DND-41 (cell line): ENCODE data around the gene OR2AK2.

ENCODE experiments used
- ATAC-seq: fragments of 200-7000 bp; cut with Tn5 transposase; 3 replicates; pipeline ENCODE4 v1.9.1; 2021; ENCODE audit warnings: low read depth; ENCODE audit not compliant: insufficient read depth
- DNase-seq: peaks from one replicate; pipeline ENCODE4 v3.0.0-alpha.2; 2020
- H2AFZ ChIP-seq: 2 replicates; pipeline ENCODE4 v1.6.0; 2012; ENCODE audit warnings: low read depth, low read length
- H3K27ac ChIP-seq: 2 replicates; pipeline ENCODE4 v1.5.1; 2012; ENCODE audit warnings: low read length, inconsistent platforms
- H3K27me3 ChIP-seq: fragments of 200-600 bp; sonication (generic); 2 replicates; pipeline ENCODE4 v1.6.0; 2012; ENCODE audit warnings: low read length, mild to moderate bottlenecking, inconsistent platforms; ENCODE audit not compliant: insufficient read depth, poor library complexity
- H3K36me3 ChIP-seq: 2 replicates; pipeline ENCODE4 v1.5.1; 2012; ENCODE audit warnings: low read length, inconsistent platforms; ENCODE audit not compliant: insufficient read depth
- H3K4me1 ChIP-seq: 2 replicates; pipeline ENCODE4 v1.5.1; 2012; ENCODE audit warnings: mild to moderate bottlenecking, low read length; ENCODE audit not compliant: insufficient read depth
- H3K4me2 ChIP-seq: 2 replicates; pipeline ENCODE4 v1.6.0; 2012; ENCODE audit warnings: mild to moderate bottlenecking, moderate library complexity, low read length, inconsistent platforms; ENCODE audit not compliant: insufficient read depth
- H3K4me3 ChIP-seq, 2 experiments: fragments of 200-600 bp in 1 of 2; shearing (Covaris generic) in 1 of 2; 2 replicates each; pipeline ENCODE4 v1.5.1; 2012 to 2016; ENCODE audit warnings: inconsistent platforms in 2 of 2, low read length in 2 of 2, mild to moderate bottlenecking in 2 of 2, low read depth in 1 of 2, moderate library complexity in 1 of 2
- H3K79me2 ChIP-seq: 2 replicates; pipeline ENCODE4 v1.6.0; 2012; ENCODE audit warnings: low read length, inconsistent platforms; ENCODE audit not compliant: insufficient read depth
- H3K9ac ChIP-seq: 2 replicates; pipeline ENCODE4 v1.6.0; 2012; ENCODE audit warnings: low read depth, mild to moderate bottlenecking, inconsistent platforms, low read length, moderate library complexity
- H3K9me3 ChIP-seq: 2 replicates; pipeline ENCODE4 v1.5.1; 2012; ENCODE audit warnings: low read length, moderate library complexity, mild to moderate bottlenecking, inconsistent platforms; ENCODE audit not compliant: insufficient read depth, severe bottlenecking
- H4K20me1 ChIP-seq: 2 replicates; pipeline ENCODE4 v1.6.0; 2012; ENCODE audit warnings: low read length; ENCODE audit not compliant: insufficient read depth
- CTCF ChIP-seq: IDR thresholded peaks from 2 replicates; pipeline ENCODE4 v1.5.1; 2012; ENCODE audit warnings: borderline replicate concordance, low read length, moderate library complexity, mild to moderate bottlenecking; ENCODE audit not compliant: poor library complexity, severe bottlenecking; ENCODE audit errors: extremely low read depth
- EZH2 ChIP-seq: IDR thresholded peaks from 3 replicates; pipeline ENCODE4 v1.6.1; 2012; ENCODE audit warnings: borderline replicate concordance, low read depth, mild to moderate bottlenecking, moderate library complexity, low read length, inconsistent platforms; ENCODE audit not compliant: severe bottlenecking

Gene OR2AK2, protein sequence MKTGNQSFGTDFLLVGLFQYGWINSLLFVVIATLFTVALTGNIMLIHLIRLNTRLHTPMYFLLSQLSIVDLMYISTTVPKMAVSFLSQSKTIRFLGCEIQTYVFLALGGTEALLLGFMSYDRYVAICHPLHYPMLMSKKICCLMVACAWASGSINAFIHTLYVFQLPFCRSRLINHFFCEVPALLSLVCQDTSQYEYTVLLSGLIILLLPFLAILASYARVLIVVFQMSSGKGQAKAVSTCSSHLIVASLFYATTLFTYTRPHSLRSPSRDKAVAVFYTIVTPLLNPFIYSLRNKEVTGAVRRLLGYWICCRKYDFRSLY

DNA sequence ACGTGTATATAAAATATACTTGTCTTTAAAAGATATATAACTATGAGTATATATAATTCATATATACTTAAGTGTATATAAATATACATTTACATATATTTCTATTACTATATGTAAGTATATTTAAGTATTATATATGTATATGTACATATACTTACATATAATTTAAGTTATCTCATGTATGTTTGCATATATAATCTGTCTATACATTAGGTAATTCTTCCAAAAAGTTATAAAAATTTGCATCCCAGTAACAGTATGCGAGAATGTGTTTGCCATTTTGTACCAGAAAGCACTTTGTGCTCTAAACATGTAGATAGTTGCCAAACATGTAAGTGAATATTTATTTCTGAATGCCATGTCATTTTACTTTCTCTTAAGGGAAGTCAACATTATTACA lies at the start of gene OR2AK2:
TSS of gene OR2AK2 (plus strand) at position 301 of the 400 bp plus-strand sequence. CDS start 144 bp downstream, outside the sequence.
- H3K36me3 ChIP-seq = no peaks in the 10 kb centered on the region
- H3K27me3 ChIP-seq = no peaks in the 10 kb centered on the region
- TF ChIP-seq CTCF = no peak
- TF ChIP-seq EZH2 = no peak
- H3K27ac ChIP-seq = no peak within 1 kb of the TSS
- no peak within 1 kb of the TSS for H2AFZ ChIP-seq
- DNase-seq = no peak
- no peak within 1 kb of the TSS for H3K4me2 ChIP-seq
- no peaks in the 10 kb centered on the region for H4K20me1 ChIP-seq
- ATAC-seq = no peak
- no peak within 1 kb of the TSS for H3K4me3 ChIP-seq
- peaks cover 6% of the 10 kb centered on the region for H3K4me1 ChIP-seq
- H3K79me2 ChIP-seq = no peaks in the 10 kb centered on the region
- no peak within 1 kb of the TSS for H3K9ac ChIP-seq
- no peaks in the 10 kb centered on the region for H3K9me3 ChIP-seq

GRCh38 chr1:247919952-247920351 lies 45.1 kb upstream of the OR2AK2 start, which contains the start of gene OR2T8:
Gene OR2T8, plus strand, starts transcription at chr1:247920252. Its CDS starts 766 bp downstream, at chr1:247921018.
- DNase-seq (no peak), ATAC-seq (no peak)
- Histone ChIP-seq H4K20me1 (no peaks in the 10 kb centered on the region), H3K27ac (no peak within 1 kb of the TSS), H3K4me1 (no peaks in the 10 kb centered on the region), H3K9ac (no peak within 1 kb of the TSS), H3K79me2 (no peaks in the 10 kb centered on the region), H3K27me3 (no peaks in the 10 kb centered on the region), H3K4me3 (no peak within 1 kb of the TSS), H3K36me3 (no peaks in the 10 kb centered on the region), H3K9me3 (no peaks in the 10 kb centered on the region), H3K4me2 (no peak within 1 kb of the TSS), H2AFZ (no peak within 1 kb of the TSS)
- TF ChIP-seq CTCF (no peak), EZH2 (no peak)

GRCh38 chr1:247923941-247924340 lies 41.1 kb upstream of the OR2AK2 start:
- H3K9ac ChIP-seq = no peak overlapping the region
- no peaks in the 10 kb centered on the region for H4K20me1 ChIP-seq
- H3K4me2 ChIP-seq = no peak overlapping the region
- ATAC-seq = no peak
- no peaks in the 10 kb centered on the region for H3K36me3 ChIP-seq
- H3K9me3 ChIP-seq = no peaks in the 10 kb centered on the region
- no peak overlapping the region for H3K27ac ChIP-seq
- no peak for DNase-seq
- no peaks in the 10 kb centered on the region for H3K27me3 ChIP-seq
- no peaks in the 10 kb centered on the region for H3K79me2 ChIP-seq
- no peaks in the 10 kb centered on the region for H3K4me1 ChIP-seq
- no peak overlapping the region for H2AFZ ChIP-seq
- H3K4me3 ChIP-seq = no peak overlapping the region
- no peak for TF ChIP-seq EZH2
- TF ChIP-seq CTCF = no peak
